K562 (cell line): ENCODE results near the gene ZSCAN25. TPM values are rescaled to one million over a fixed set of nuclear protein-coding genes. Genes with fewer than 3 reads are reported as not detected.

Experiments
- ARID3A ChIP-seq: IDR thresholded peaks from 2 replicates; pipeline ENCODE4 v1.6.1; 2012; ENCODE audit warnings: low read depth, low read length, improper control_type of control experiment, borderline replicate concordance
- BDP1 ChIP-seq: IDR thresholded peaks from 3 replicates; pipeline ENCODE4 v1.6.1; 2011; ENCODE audit not compliant: insufficient read length, insufficient read depth
- CBFA2T3 ChIP-seq: fragments of 450-650 bp; IDR thresholded peaks from 2 replicates; pipeline ENCODE4 v1.6.1; 2017
- DDX20 ChIP-seq: fragments of 450-650 bp; IDR thresholded peaks from 2 replicates; pipeline ENCODE4 v1.6.1; 2016; ENCODE audit warnings: missing genetic modification characterization, low read depth, mild to moderate bottlenecking, missing compliant biosample characterization, moderate library complexity
- DPF2 ChIP-seq: fragments of 450-650 bp; IDR thresholded peaks from 2 replicates; pipeline ENCODE4 v1.6.1; 2016
- ESRRA ChIP-seq: fragments of 450-650 bp; IDR thresholded peaks from 2 replicates; pipeline ENCODE4 v1.6.1; 2014; ENCODE audit warnings: low read depth, mild to moderate bottlenecking, moderate library complexity, borderline replicate concordance
- GTF2A2 ChIP-seq: IDR thresholded peaks from 2 replicates; pipeline ENCODE4 v1.6.1; 2016; ENCODE audit warnings: mild to moderate bottlenecking, missing genetic modification characterization, missing compliant biosample characterization
- HMGN3 ChIP-seq: IDR thresholded peaks from 2 replicates; pipeline ENCODE4 v1.6.1; 2011; ENCODE audit warnings: borderline replicate concordance, low read depth, mild to moderate bottlenecking, mixed read lengths, low read length; ENCODE audit not compliant: insufficient read length; ENCODE audit errors: extremely low read depth
- IRF1 ChIP-seq: sonication (generic); formaldehyde crosslinking; IDR thresholded peaks from 2 replicates; pipeline ENCODE4 v1.8.0; 2022; ENCODE audit warnings: missing genetic modification reagents, mild to moderate bottlenecking, borderline replicate concordance
- MITF ChIP-seq: IDR thresholded peaks from 2 replicates; pipeline ENCODE4 v1.6.1; 2014; ENCODE audit warnings: antibody characterized with exemption
- MTA1 ChIP-seq: fragments of 450-650 bp; IDR thresholded peaks from 2 replicates; pipeline ENCODE4 v1.6.1; 2017; ENCODE audit warnings: borderline replicate concordance
- NCOA1 ChIP-seq: fragments of 450-650 bp; IDR thresholded peaks from 2 replicates; pipeline ENCODE4 v1.6.1; 2016; ENCODE audit warnings: low read depth
- PATZ1 ChIP-seq: fragments of 250-450 bp; sonication (Bioruptor Pico); IDR thresholded peaks from 2 replicates; pipeline ENCODE4 v1.5.0; 2020; ENCODE audit warnings: mild to moderate bottlenecking, borderline replicate concordance
- PML ChIP-seq: IDR thresholded peaks from 2 replicates; pipeline ENCODE4 v1.6.1; 2012; ENCODE audit warnings: low read length, inconsistent platforms
- POLR3G ChIP-seq: IDR thresholded peaks from 2 replicates; pipeline ENCODE4 v1.6.1; 2011; ENCODE audit not compliant: insufficient read length, insufficient replicate concordance; ENCODE audit errors: extremely low read depth
- POU5F1 ChIP-seq: fragments of 150-350 bp; IDR thresholded peaks from 2 replicates; pipeline ENCODE4 v1.6.1; 2014; ENCODE audit warnings: borderline replicate concordance, low read length, low read depth, mild to moderate bottlenecking; ENCODE audit not compliant: partially characterized antibody
- PREB ChIP-seq: sonication (generic); formaldehyde crosslinking; IDR thresholded peaks from 2 replicates; pipeline ENCODE4 v1.8.1; 2023; ENCODE audit warnings: mild to moderate bottlenecking, missing genetic modification reagents
- ZNF384 ChIP-seq: IDR thresholded peaks from 2 replicates; pipeline ENCODE4 v1.6.1; 2012; ENCODE audit warnings: low read depth, low read length, improper control_type of control experiment
- polyA plus RNA-seq, 8 experiments: library from polyadenylated mRNA; depleted of rRNA in 4 of 8; stranded (reverse) in 5 of 8; unstranded in 3 of 8; fragments of >200 nt; fragmentation: Nextera tagmentation in 2 of 8; fragmentation: Illumina TruSeq in 1 of 8; extraction: Ambion mirVana in 2 of 8; extraction: Trizol in 1 of 8; gene quantifications; 2 replicates each; pipeline versions ENCODE4 v1.2.1 to v1.2.3, GENCODE V29; 2011 to 2014; ENCODE audit warnings: inconsistent platforms in 1 of 8, missing spikeins in 1 of 8
- total RNA-seq, 7 experiments: library from RNA; depleted of rRNA in 6 of 7; stranded (reverse); fragments of >200 nt in 6 of 7; fragmentation: Illumina TruSeq in 2 of 7; extraction: Trizol in 2 of 7; gene quantifications; 2 replicates each; pipeline versions ENCODE4 v1.2.1 to v1.2.3, GENCODE V29; 2011 to 2021; ENCODE audit warnings: low replicate concordance in 1 of 7

Gene ZSCAN25
- total and polyA plus RNA-seq, 9 of the 15 experiments (the other 6 are each of a cell fraction or from before 2014, with no cell fraction given) = 0.94 to 18.4 (median 12.8) TPM

- TF ChIP-seq MTA1 = peak; percentile 89
- TF ChIP-seq ZNF384 = no peak; the same call in 1 of the 2 replicates
- TF ChIP-seq ESRRA = peak; percentile 81; the same call in 1 of the 2 replicates
- peak; percentile 76 for TF ChIP-seq MITF
- TF ChIP-seq DPF2 = peak; percentile 99
- TF ChIP-seq IRF1 (CRISPR knock-in tag) = no peak
- no peak for TF ChIP-seq POU5F1
- no peak for TF ChIP-seq PATZ1 (CRISPR knock-in tag)
- TF ChIP-seq GTF2A2 (tag) = no peak
- peak; percentile 88; the same call in 1 of the 2 replicates for TF ChIP-seq NCOA1
- peak; percentile 100 for TF ChIP-seq CBFA2T3
- TF ChIP-seq DDX20 (tag) = no peak
- TF ChIP-seq POLR3G = no peak
- TF ChIP-seq PML = peak; percentile 98
- no peak for TF ChIP-seq PREB
- TF ChIP-seq ARID3A = peak; percentile 88; the same call in 1 of the 2 replicates
- TF ChIP-seq BDP1 = no peak
- TF ChIP-seq HMGN3 = peak; percentile 86
Measured at GRCh38 chr7:99665312-99666012, 48.7 kb downstream of the ZSCAN25 start (continued).
